Neural cell (in vitro differentiated cells): Measurements from ENCODE around the gene PANK2.
A peak's percentile ranks its signal among the peaks of the same experiment; 100 is the strongest.

Source experiments
- CTCF ChIP-seq: fragments of 450-650 bp; IDR thresholded peaks from 2 replicates; pipeline ENCODE4 v1.5.1; 2014; ENCODE audit warnings: antibody characterized with exemption, mild to moderate bottlenecking, moderate library complexity; ENCODE audit not compliant: poor library complexity, severe bottlenecking
- EP300 ChIP-seq: fragments of 450-650 bp; conservative IDR thresholded peaks from 2 replicates; pipeline ENCODE4 v1.6.1; 2014; ENCODE audit warnings: antibody characterized with exemption, mild to moderate bottlenecking, moderate library complexity; ENCODE audit not compliant: poor library complexity, severe bottlenecking
- EZH2 ChIP-seq: fragments of 200-600, 300-800 bp; shearing (Covaris generic), sonication (generic); IDR thresholded peaks from 2 replicates; pipeline ENCODE4 v1.6.1; 2014; ENCODE audit warnings: antibody characterized with exemption, low read length, borderline replicate concordance, mild to moderate bottlenecking; ENCODE audit not compliant: insufficient read depth, poor library complexity, severe bottlenecking
- POLR2AphosphoS5 ChIP-seq: IDR thresholded peaks from 2 replicates; pipeline ENCODE4 v1.6.1; 2012
- RAD21 ChIP-seq: fragments of 450-650 bp; conservative IDR thresholded peaks from 2 replicates; pipeline ENCODE4 v1.6.1; 2014; ENCODE audit warnings: antibody characterized with exemption, mild to moderate bottlenecking, moderate library complexity
- SMC3 ChIP-seq: fragments of 450-650 bp; conservative IDR thresholded peaks from 2 replicates; pipeline ENCODE4 v1.6.1; 2014; ENCODE audit warnings: antibody characterized with exemption, mild to moderate bottlenecking, moderate library complexity; ENCODE audit not compliant: poor library complexity
- TAF1 ChIP-seq: IDR thresholded peaks from 2 replicates; pipeline ENCODE4 v1.6.1; 2012; ENCODE audit warnings: low read depth

- TF ChIP-seq POLR2AphosphoS5 (peak; percentile 91), TAF1 (peak; percentile 77), CTCF (peak; percentile 71), EP300 (peak; percentile 71), RAD21 (peak; percentile 75), SMC3 (peak; percentile 74), EZH2 (no peak)
Measured at GRCh38 chr20:3888622-3889488, at the start of gene PANK2.
